ENCODE results near the gene PLXNA4. TPM values are rescaled to one million over a fixed set of nuclear protein-coding genes. Genes with fewer than 3 reads are reported as not detected.
A peak's percentile ranks its signal among the peaks of the same experiment; 100 is the strongest.

Gene PLXNA4
- total RNA-seq, 1 donor from 2014 or later = 21.7 TPM

DNA sequence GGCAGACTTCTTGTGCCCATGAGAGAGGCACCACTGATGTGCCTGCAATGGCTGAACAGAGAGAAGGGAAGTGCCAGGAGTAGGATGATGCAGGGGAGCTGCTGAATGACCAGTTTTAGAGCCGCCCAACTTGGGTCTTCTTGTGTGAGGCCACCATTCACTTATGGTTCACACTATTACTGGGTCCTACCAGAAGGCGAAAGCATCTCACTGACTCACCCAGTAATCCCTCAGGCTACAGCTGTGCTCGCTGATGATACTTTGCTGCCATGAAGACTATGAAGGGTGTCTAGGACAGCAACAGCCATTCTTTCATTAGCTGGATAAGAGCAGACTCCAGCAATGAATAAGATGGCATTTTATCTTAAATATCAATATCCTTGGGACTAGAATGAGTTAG, 47.6 kb downstream of the PLXNA4 start:
- Mint-ChIP-seq H3K36me3 (ENCODE audit: low read depth) (no peaks in the 10 kb centered on the region), H3K4me1 (peaks cover under 1% of the 10 kb centered on the region), H3K4me3 (no peak overlapping the region), H3K9me3 (no peaks in the 10 kb centered on the region), H3K27ac (ENCODE audit: unreplicated experiment) (no peak overlapping the region), H3K27me3 (ENCODE audit: low read depth) (no peaks in the 10 kb centered on the region)
- no peak for DNase-seq (ENCODE audit: low read depth, low spot score)
- TF ChIP-seq, protein P1, sequence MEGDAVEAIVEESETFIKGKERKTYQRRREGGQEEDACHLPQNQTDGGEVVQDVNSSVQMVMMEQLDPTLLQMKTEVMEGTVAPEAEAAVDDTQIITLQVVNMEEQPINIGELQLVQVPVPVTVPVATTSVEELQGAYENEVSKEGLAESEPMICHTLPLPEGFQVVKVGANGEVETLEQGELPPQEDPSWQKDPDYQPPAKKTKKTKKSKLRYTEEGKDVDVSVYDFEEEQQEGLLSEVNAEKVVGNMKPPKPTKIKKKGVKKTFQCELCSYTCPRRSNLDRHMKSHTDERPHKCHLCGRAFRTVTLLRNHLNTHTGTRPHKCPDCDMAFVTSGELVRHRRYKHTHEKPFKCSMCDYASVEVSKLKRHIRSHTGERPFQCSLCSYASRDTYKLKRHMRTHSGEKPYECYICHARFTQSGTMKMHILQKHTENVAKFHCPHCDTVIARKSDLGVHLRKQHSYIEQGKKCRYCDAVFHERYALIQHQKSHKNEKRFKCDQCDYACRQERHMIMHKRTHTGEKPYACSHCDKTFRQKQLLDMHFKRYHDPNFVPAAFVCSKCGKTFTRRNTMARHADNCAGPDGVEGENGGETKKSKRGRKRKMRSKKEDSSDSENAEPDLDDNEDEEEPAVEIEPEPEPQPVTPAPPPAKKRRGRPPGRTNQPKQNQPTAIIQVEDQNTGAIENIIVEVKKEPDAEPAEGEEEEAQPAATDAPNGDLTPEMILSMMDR (conservative IDR thresholded peaks at IDR 0.05) = no peak

GRCh38 chr7:132527467-132528410, 48.5 kb downstream of the PLXNA4 start:
- Mint-ChIP-seq H3K27ac (ENCODE audit: unreplicated experiment) (no peak overlapping the region), H3K27me3 (ENCODE audit: low read depth) (no peaks in the 10 kb centered on the region), H3K4me3 (no peak overlapping the region), H3K36me3 (ENCODE audit: low read depth) (no peaks in the 10 kb centered on the region), H3K9me3 (no peaks in the 10 kb centered on the region), H3K4me1 (no peaks in the 10 kb centered on the region)
- DNase-seq (ENCODE audit: low read depth, low spot score) = no peak
- TF ChIP-seq, protein P1 (conservative IDR thresholded peaks at IDR 0.05) = no peak

DNA sequence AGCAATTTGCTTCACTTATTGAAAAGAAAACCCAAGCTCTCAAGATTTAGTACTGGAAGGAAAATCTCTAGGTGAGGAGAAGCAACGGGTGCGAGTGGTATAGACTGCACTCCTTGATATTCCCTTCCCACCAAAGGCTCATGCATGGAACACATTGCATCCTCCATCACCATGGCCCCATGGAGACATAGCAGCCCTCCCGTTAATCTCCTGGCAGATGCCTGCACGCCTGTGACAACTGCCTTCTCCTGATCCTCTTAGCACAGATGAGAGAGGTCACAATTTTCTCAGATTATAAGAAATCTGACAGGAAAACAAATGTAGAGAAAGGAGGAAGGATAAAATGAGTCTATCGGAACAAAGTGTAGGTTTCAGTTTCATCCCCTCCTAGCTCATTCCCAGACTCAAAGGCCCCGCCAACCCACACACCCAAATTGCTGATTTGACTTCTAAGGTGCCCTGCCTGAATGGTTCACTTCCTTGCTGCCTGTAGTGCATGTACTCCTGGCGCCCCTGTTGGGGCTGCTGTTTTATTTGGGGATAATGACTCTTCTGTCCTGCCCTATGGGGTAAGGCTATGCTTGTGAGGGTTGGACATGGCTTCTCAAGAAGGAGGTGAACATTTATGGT, 50.0 kb downstream of the PLXNA4 start:
- DNase-seq (ENCODE audit: low read depth, low spot score) = no peak
- no peaks in the 10 kb centered on the region for H3K9me3 Mint-ChIP-seq
- TF ChIP-seq, protein P1 (conservative IDR thresholded peaks at IDR 0.05) = no peak
- peaks cover 3% of the 10 kb centered on the region for H3K36me3 Mint-ChIP-seq (ENCODE audit: low read depth)
- H3K4me3 Mint-ChIP-seq = no peak overlapping the region
- no peak overlapping the region for H3K27ac Mint-ChIP-seq (ENCODE audit: unreplicated experiment)
- H3K27me3 Mint-ChIP-seq (ENCODE audit: low read depth) = no peaks in the 10 kb centered on the region
- H3K4me1 Mint-ChIP-seq = no peaks in the 10 kb centered on the region

- DNase-seq (ENCODE audit: low read depth, low spot score) = no peak
- peaks cover 10% of the 10 kb centered on the region for H3K4me1 Mint-ChIP-seq
- no peak overlapping the region for H3K27ac Mint-ChIP-seq (ENCODE audit: unreplicated experiment)
- H3K36me3 Mint-ChIP-seq (ENCODE audit: low read depth) = peaks cover 3% of the 10 kb centered on the region
- no peak overlapping the region for H3K4me3 Mint-ChIP-seq
- no peaks in the 10 kb centered on the region for H3K9me3 Mint-ChIP-seq
- TF ChIP-seq, protein P1 (conservative IDR thresholded peaks at IDR 0.05) = no peak
- H3K27me3 Mint-ChIP-seq (ENCODE audit: low read depth) = no peaks in the 10 kb centered on the region
These were observed 54.8 kb downstream of the PLXNA4 start for GRCh38 chr7:132521423-132521822.

DNA sequence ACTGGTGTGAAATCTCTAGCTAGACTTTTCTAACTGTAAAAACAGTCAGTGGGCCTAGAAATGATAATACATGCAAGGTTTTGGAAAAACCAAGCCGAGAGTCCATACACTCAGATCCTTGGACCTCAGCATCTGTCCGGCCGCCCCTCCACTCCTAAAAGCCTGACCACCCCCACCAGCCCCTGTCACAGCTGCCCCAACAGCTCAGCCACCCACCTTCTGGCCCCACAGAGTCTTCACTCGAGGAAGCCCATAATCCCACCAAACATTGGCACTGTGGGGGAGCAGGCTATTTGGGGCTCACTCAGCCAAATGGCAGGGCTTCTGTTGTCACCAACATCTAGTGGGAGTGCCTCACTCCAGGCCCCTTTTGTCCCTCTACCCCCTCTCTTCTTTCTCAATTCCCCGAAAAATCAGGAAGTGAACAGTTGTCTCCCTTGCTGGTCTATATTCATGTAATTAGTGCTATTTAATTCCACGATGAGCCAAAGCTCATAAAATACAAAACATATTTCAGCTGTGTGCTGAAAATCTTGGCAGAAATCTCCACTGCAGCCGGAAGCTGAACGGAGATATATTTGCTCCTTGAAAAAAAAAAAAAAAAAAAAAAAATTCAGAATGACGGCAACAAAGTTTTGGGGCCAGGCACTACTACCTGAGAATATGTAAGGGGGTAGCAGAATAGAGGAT, 55.5 kb downstream of the PLXNA4 start:
- Mint-ChIP-seq H3K27ac (ENCODE audit: unreplicated experiment) (peak overlapping the region; percentile 50), H3K4me1 (peaks cover 10% of the 10 kb centered on the region), H3K4me3 (no peak overlapping the region), H3K27me3 (ENCODE audit: low read depth) (no peaks in the 10 kb centered on the region), H3K9me3 (no peaks in the 10 kb centered on the region), H3K36me3 (ENCODE audit: low read depth) (peaks cover 3% of the 10 kb centered on the region)
- TF ChIP-seq, protein P1 (conservative IDR thresholded peaks at IDR 0.05) = no peak
- no peak for DNase-seq (ENCODE audit: low read depth, low spot score)
